DND-41 (cell line): ENCODE measurements around the gene URB1.

Source experiments
- EZH2 ChIP-seq: IDR thresholded peaks from 3 replicates; pipeline ENCODE4 v1.6.1; 2012; ENCODE audit warnings: borderline replicate concordance, low read depth, mild to moderate bottlenecking, moderate library complexity, low read length, inconsistent platforms; ENCODE audit not compliant: severe bottlenecking
- TF ChIP-seq, protein P1 (sequence below): IDR thresholded peaks from 2 replicates; pipeline ENCODE4 v1.5.1; 2012; ENCODE audit warnings: borderline replicate concordance, low read length, moderate library complexity, mild to moderate bottlenecking; ENCODE audit not compliant: poor library complexity, severe bottlenecking; ENCODE audit errors: extremely low read depth

DNA sequence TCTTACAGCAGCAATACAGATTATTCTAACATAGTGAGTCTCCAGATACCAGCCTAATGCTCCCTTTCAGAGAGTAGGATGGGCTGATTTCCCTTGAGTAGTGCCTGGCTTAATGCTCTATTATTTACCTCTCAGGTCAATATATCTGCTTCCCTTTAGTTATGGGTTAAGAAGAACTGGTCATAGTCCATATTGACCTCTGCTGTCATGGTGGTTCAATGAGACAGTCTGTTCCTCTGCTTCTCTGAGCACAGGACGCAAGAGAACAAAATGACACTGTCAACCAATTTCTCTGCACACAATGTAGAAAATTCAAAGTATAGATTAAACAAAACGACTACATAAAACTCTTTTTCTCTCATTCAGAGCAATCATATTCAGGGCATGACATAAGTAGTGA lies 91.2 kb downstream of the URB1 start:
- TF ChIP-seq, protein P1, sequence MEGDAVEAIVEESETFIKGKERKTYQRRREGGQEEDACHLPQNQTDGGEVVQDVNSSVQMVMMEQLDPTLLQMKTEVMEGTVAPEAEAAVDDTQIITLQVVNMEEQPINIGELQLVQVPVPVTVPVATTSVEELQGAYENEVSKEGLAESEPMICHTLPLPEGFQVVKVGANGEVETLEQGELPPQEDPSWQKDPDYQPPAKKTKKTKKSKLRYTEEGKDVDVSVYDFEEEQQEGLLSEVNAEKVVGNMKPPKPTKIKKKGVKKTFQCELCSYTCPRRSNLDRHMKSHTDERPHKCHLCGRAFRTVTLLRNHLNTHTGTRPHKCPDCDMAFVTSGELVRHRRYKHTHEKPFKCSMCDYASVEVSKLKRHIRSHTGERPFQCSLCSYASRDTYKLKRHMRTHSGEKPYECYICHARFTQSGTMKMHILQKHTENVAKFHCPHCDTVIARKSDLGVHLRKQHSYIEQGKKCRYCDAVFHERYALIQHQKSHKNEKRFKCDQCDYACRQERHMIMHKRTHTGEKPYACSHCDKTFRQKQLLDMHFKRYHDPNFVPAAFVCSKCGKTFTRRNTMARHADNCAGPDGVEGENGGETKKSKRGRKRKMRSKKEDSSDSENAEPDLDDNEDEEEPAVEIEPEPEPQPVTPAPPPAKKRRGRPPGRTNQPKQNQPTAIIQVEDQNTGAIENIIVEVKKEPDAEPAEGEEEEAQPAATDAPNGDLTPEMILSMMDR: no peak
- TF ChIP-seq EZH2: no peak
